ENCODE measurements around the gene CNTNAP2. TPM values are rescaled to one million over a fixed set of nuclear protein-coding genes. Genes with fewer than 3 reads are reported as not detected.

CNTNAP2 gene
- total and polyA plus RNA-seq, 9 donors = 0.24 to 7.0 (median 1.5) TPM

- intact Hi-C loops (cut with DNase I) = no loop called here
- no peak for DNase-seq
- no peak for TF ChIP-seq POLR2A (IDR thresholded peaks at IDR 0.05)
- TF ChIP-seq, protein P1, sequence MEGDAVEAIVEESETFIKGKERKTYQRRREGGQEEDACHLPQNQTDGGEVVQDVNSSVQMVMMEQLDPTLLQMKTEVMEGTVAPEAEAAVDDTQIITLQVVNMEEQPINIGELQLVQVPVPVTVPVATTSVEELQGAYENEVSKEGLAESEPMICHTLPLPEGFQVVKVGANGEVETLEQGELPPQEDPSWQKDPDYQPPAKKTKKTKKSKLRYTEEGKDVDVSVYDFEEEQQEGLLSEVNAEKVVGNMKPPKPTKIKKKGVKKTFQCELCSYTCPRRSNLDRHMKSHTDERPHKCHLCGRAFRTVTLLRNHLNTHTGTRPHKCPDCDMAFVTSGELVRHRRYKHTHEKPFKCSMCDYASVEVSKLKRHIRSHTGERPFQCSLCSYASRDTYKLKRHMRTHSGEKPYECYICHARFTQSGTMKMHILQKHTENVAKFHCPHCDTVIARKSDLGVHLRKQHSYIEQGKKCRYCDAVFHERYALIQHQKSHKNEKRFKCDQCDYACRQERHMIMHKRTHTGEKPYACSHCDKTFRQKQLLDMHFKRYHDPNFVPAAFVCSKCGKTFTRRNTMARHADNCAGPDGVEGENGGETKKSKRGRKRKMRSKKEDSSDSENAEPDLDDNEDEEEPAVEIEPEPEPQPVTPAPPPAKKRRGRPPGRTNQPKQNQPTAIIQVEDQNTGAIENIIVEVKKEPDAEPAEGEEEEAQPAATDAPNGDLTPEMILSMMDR (IDR thresholded peaks at IDR 0.05) = no peak
- TF ChIP-seq EP300 (IDR thresholded peaks at IDR 0.05) = no peak
- Histone ChIP-seq H3K9me3 (no peaks in the 10 kb centered on the region), H3K27me3 (no peaks in the 10 kb centered on the region), H3K4me3 (no peak overlapping the region), H3K36me3 (no peaks in the 10 kb centered on the region), H3K4me1 (ENCODE audit: insufficient read depth) (peaks cover 2% of the 10 kb centered on the region), H3K27ac (no peak overlapping the region)
- WGBS, 3 donors = 89 to 96% (median 94%) methylated on average over 1 of the region's 1 CpG
These were observed 2074.9 kb downstream of the CNTNAP2 start for GRCh38 chr7:148191391-148192065.

GRCh38 chr7:148192491-148192890 is 2075.9 kb downstream of the CNTNAP2 start:
- intact Hi-C loops (cut with DNase I) = no loop called here
- no peak overlapping the region for H3K27ac ChIP-seq
- no peaks in the 10 kb centered on the region for H3K27me3 ChIP-seq
- no peak for DNase-seq
- H3K9me3 ChIP-seq = no peaks in the 10 kb centered on the region
- TF ChIP-seq, protein P1 (IDR thresholded peaks at IDR 0.05) = no peak
- H3K36me3 ChIP-seq = no peaks in the 10 kb centered on the region
- peaks cover 2% of the 10 kb centered on the region for H3K4me1 ChIP-seq (ENCODE audit: insufficient read depth)
- 73 to 82% (median 76%) methylated on average over 5 of the region's 5 CpGs for WGBS, 3 donors
- H3K4me3 ChIP-seq = no peak overlapping the region

- Histone ChIP-seq H3K4me3 (no peak overlapping the region), H3K27ac (no peak overlapping the region), H3K9me3 (peaks cover 0 to 3% of the 10 kb centered on the region in 2 donors), H3K36me3 (no peaks in the 10 kb centered on the region), H3K27me3 (no peaks in the 10 kb centered on the region), H3K4me1 (ENCODE audit: insufficient read depth) (no peaks in the 10 kb centered on the region)
- intact Hi-C loops (cut with DNase I) = no loop called here
- 69 to 73% (median 72%) methylated on average over 3 of the region's 3 CpGs for WGBS, 3 donors
- no peak for DNase-seq
- no peak for TF ChIP-seq POLR2A (IDR thresholded peaks at IDR 0.05)
- TF ChIP-seq, protein P1 (IDR thresholded peaks at IDR 0.05) = no peak
These were observed 2085.4 kb downstream of the CNTNAP2 start for GRCh38 chr7:148201992-148202391.

GRCh38 chr7:148204639-148205304 is 2088.2 kb downstream of the CNTNAP2 start:
- H3K9me3 ChIP-seq = peaks cover 0 to 3% of the 10 kb centered on the region in 2 donors
- H3K27ac ChIP-seq = no peak overlapping the region
- no peak overlapping the region for H3K4me3 ChIP-seq
- no peaks in the 10 kb centered on the region for H3K27me3 ChIP-seq
- intact Hi-C loops (cut with DNase I) = no loop called here
- no peak for DNase-seq
- TF ChIP-seq EP300 (IDR thresholded peaks at IDR 0.05) (no peak), POLR2A (IDR thresholded peaks at IDR 0.05) (no peak)
- TF ChIP-seq, protein P1 (IDR thresholded peaks at IDR 0.05) = no peak
- H3K36me3 ChIP-seq = no peaks in the 10 kb centered on the region
- no peaks in the 10 kb centered on the region for H3K4me1 ChIP-seq (ENCODE audit: insufficient read depth)
- WGBS, 3 donors = 78 to 87% (median 79%) methylated on average over 9 of the region's 9 CpGs
